OCI-LY7 (cell line): ENCODE measurements around the gene FUT3. TPM values are rescaled to one million over a fixed set of nuclear protein-coding genes. Genes with fewer than 3 reads are reported as not detected.

Experiments
- BruUV-seq: library from RNA; stranded (reverse); fragments of 400-500 nt; replicated peaks from 2 replicates; lab custom pipeline; 2021; lab: Mats Ljungman, UMichigan
- CTCF ChIA-PET: fragments of 300-600 bp; sonication (Branson Sonifier 250); formaldehyde crosslinking; loops from one replicate; lab custom pipeline; 2022; ENCODE audit warnings: antibody characterized with exemption; ENCODE audit not compliant: unreplicated experiment; lab: Charles Lee
- POLR2A ChIA-PET: fragments of 300-600 bp; sonication (Branson Sonifier 250); formaldehyde crosslinking; loops from one replicate; lab custom pipeline; 2022; ENCODE audit warnings: antibody characterized with exemption; lab: Charles Lee
- DNase-seq: peaks from one replicate; pipeline ENCODE4 v3.0.0-alpha.2; 2015; ENCODE audit warnings: low spot score
- H2AFZ ChIP-seq: fragments of 200-600 bp; sonication (generic), shearing (Covaris generic); 2 replicates; pipeline ENCODE4 v1.6.1; 2014; ENCODE audit warnings: mild to moderate bottlenecking, antibody characterized with exemption, low read length, moderate library complexity
- H3K27ac ChIP-seq: fragments of 200-600 bp; sonication (generic); 2 replicates; pipeline ENCODE4 v1.5.1; 2014; ENCODE audit warnings: mixed run types, low read depth, mild to moderate bottlenecking, moderate library complexity, low read length, inconsistent platforms; ENCODE audit not compliant: poor library complexity, severe bottlenecking
- H3K36me3 ChIP-seq: fragments of 200-600 bp; sonication (generic); 2 replicates; pipeline ENCODE4 v1.6.1; 2014; ENCODE audit warnings: mild to moderate bottlenecking, antibody characterized with exemption, low read length, moderate library complexity, mixed read lengths; ENCODE audit not compliant: insufficient read depth
- H3K4me1 ChIP-seq: fragments of 200-600 bp; sonication (generic); 2 replicates; pipeline ENCODE4 v1.5.1; 2014; ENCODE audit warnings: mild to moderate bottlenecking, low read length; ENCODE audit not compliant: insufficient read depth, poor library complexity, severe bottlenecking
- H3K4me2 ChIP-seq: fragments of 200-600 bp; sonication (generic); 2 replicates; pipeline ENCODE4 v1.6.1; 2014; ENCODE audit warnings: mild to moderate bottlenecking, low read length
- H3K4me3 ChIP-seq: fragments of 200-600 bp; sonication (generic); 2 replicates; pipeline ENCODE4 v1.5.1; 2014; ENCODE audit warnings: mild to moderate bottlenecking, low read depth, low read length; ENCODE audit not compliant: poor library complexity, severe bottlenecking
- H3K79me2 ChIP-seq: fragments of 200-600 bp; sonication (generic); 2 replicates; pipeline ENCODE4 v1.6.1; 2016; ENCODE audit warnings: low read depth, mild to moderate bottlenecking, low read length, moderate library complexity, mixed read lengths; ENCODE audit not compliant: insufficient read depth
- H3K9me2 ChIP-seq: fragments of 200-600 bp; sonication (generic); 2 replicates; pipeline ENCODE4 v1.6.1; 2016; ENCODE audit warnings: mild to moderate bottlenecking, low read length, mixed read lengths; ENCODE audit not compliant: insufficient read depth
- H3K9me3 ChIP-seq: fragments of 200-600 bp; sonication (generic); 2 replicates; pipeline ENCODE4 v1.6.1; 2014; ENCODE audit warnings: mild to moderate bottlenecking, mixed run types, low read length, mixed read lengths
- H4K20me1 ChIP-seq: fragments of 200-600 bp; sonication (generic); 2 replicates; pipeline ENCODE4 v1.6.1; 2014; ENCODE audit warnings: mild to moderate bottlenecking, antibody characterized with exemption, low read length, moderate library complexity, mixed read lengths; ENCODE audit not compliant: insufficient read depth
- EZH2phosphoT487 ChIP-seq: fragments of 200-600 bp; sonication (generic); IDR thresholded peaks from 2 replicates; pipeline ENCODE4 v1.6.1; 2018; ENCODE audit warnings: low read depth, borderline replicate concordance, mild to moderate bottlenecking, mixed run types, antibody characterized with exemption, low read length, moderate library complexity, mixed read lengths
- intact Hi-C: fragments of 100-400 bp; cut with micrococcal nuclease; formaldehyde crosslinking; loops from one replicate; pipeline ENCODE4 v1.10.0; 2022; ENCODE audit not compliant: unreplicated experiment
- total RNA-seq, 2 experiments: library from RNA; depleted of rRNA in 1 of 2; stranded (reverse); fragments of >200 nt in 1 of 2; shearing (Covaris generic) in 1 of 2; gene quantifications; 2 replicates each; pipeline ENCODE4 v1.2.3, GENCODE V29; 2014 to 2022
- TF ChIP-seq, protein P1 (sequence below): fragments of 200-600 bp; sonication (generic); conservative IDR thresholded peaks from 2 replicates; pipeline ENCODE4 v1.5.1; 2014; ENCODE audit warnings: mild to moderate bottlenecking, antibody characterized with exemption, low read length, moderate library complexity, mixed read lengths

The FUT3 gene
- total RNA-seq, 2 experiments from 2014 or later, result 0.47 TPM; not detected in 1

DNA sequence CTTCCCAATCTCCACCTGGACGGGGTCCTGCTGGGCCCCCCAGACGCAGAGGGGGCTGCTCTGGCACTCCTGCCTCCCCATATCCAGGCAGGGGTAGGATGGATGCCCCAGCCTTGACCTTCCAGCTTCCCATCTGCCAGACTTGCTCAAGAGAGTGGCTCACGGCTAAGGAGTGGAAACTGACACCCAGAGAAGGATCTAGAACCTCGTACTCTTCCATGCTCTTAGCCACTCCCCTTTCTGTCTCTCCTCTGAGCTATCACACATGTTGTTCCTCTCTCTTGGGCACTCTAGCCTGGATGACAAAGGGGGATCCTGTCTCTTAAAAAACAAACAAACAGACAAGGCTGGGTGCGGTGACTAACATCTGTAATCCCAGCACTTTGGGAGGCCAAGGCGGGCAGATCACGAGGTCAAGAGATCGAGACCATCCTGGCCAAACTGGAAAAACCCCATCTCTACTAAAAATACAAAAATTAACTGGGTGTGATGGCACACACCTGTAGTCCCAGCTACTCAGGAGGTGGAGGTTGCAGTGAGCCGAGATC is 31.2 kb upstream of the FUT3 start:
- Histone ChIP-seq H3K4me1 (peaks cover 8% of the 10 kb centered on the region), H2AFZ (no peak overlapping the region), H3K79me2 (no peaks in the 10 kb centered on the region), H3K27ac (no peak overlapping the region), H3K36me3 (no peaks in the 10 kb centered on the region), H3K9me3 (no peaks in the 10 kb centered on the region), H3K4me3 (no peak overlapping the region), H3K4me2 (no peak overlapping the region), H4K20me1 (no peaks in the 10 kb centered on the region), H3K9me2 (no peaks in the 10 kb centered on the region)
- ChIA-PET POLR2A (no interaction called here), CTCF (no interaction called here)
- intact Hi-C loops, result no loop called here
- TF ChIP-seq, protein P1, sequence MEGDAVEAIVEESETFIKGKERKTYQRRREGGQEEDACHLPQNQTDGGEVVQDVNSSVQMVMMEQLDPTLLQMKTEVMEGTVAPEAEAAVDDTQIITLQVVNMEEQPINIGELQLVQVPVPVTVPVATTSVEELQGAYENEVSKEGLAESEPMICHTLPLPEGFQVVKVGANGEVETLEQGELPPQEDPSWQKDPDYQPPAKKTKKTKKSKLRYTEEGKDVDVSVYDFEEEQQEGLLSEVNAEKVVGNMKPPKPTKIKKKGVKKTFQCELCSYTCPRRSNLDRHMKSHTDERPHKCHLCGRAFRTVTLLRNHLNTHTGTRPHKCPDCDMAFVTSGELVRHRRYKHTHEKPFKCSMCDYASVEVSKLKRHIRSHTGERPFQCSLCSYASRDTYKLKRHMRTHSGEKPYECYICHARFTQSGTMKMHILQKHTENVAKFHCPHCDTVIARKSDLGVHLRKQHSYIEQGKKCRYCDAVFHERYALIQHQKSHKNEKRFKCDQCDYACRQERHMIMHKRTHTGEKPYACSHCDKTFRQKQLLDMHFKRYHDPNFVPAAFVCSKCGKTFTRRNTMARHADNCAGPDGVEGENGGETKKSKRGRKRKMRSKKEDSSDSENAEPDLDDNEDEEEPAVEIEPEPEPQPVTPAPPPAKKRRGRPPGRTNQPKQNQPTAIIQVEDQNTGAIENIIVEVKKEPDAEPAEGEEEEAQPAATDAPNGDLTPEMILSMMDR, result no peak
- TF ChIP-seq EZH2phosphoT487, result no peak
- no peak for DNase-seq
- no TSS peak for BruUV-seq

- H3K9me3 ChIP-seq, result no peaks in the 10 kb centered on the region
- no TSS peak for BruUV-seq
- ChIA-PET CTCF (no interaction called here), POLR2A (no interaction called here)
- no peak overlapping the region for H3K27ac ChIP-seq
- intact Hi-C loops, result no loop called here
- no peaks in the 10 kb centered on the region for H3K36me3 ChIP-seq
- H3K79me2 ChIP-seq, result no peaks in the 10 kb centered on the region
- no peak overlapping the region for H2AFZ ChIP-seq
- no peak for TF ChIP-seq EZH2phosphoT487
- TF ChIP-seq, protein P1, result no peak
- no peaks in the 10 kb centered on the region for H4K20me1 ChIP-seq
- H3K4me1 ChIP-seq, result peaks cover 8% of the 10 kb centered on the region
- no peaks in the 10 kb centered on the region for H3K9me2 ChIP-seq
- DNase-seq, result no peak
- no peak overlapping the region for H3K4me3 ChIP-seq
- no peak overlapping the region for H3K4me2 ChIP-seq
Measured at GRCh38 chr19:5881543-5882299, 30.5 kb upstream of the FUT3 start.

GRCh38 chr19:5880604-5881078 is 29.4 kb upstream of the FUT3 start:
- no peaks in the 10 kb centered on the region for H3K9me3 ChIP-seq
- intact Hi-C loops, result no loop called here
- no peak overlapping the region for H2AFZ ChIP-seq
- H4K20me1 ChIP-seq, result no peaks in the 10 kb centered on the region
- no peak for DNase-seq
- H3K27ac ChIP-seq, result no peak overlapping the region
- BruUV-seq, result no TSS peak
- H3K36me3 ChIP-seq, result no peaks in the 10 kb centered on the region
- H3K4me1 ChIP-seq, result peaks cover 8% of the 10 kb centered on the region
- no peaks in the 10 kb centered on the region for H3K79me2 ChIP-seq
- TF ChIP-seq, protein P1, result no peak
- no peak for TF ChIP-seq EZH2phosphoT487
- POLR2A ChIA-PET, result no interaction called here
- H3K9me2 ChIP-seq, result no peaks in the 10 kb centered on the region
- no peak overlapping the region for H3K4me2 ChIP-seq
- CTCF ChIA-PET, result no interaction called here
- no peak overlapping the region for H3K4me3 ChIP-seq
